A549 (cell line): ENCODE measurements around the gene INHBC. TPM values are rescaled to one million over a fixed set of nuclear protein-coding genes. Genes with fewer than 3 reads are reported as not detected.

Source experiments
- ATAC-seq, 2 experiments: fragments of 200-7000 bp in 1 of 2; fragments of >200 bp in 1 of 2; cut with Nextera tagmentation in 1 of 2; cut with Tn5 transposase in 1 of 2; 3 replicates each; pipeline versions ENCODE4 v1.8.0 to v1.9.1; 2018 to 2020; ENCODE audit warnings: mild to moderate bottlenecking in 1 of 2, moderate library complexity in 1 of 2
- CTCF ChIA-PET: fragments of 300-600 bp; sonication (Branson Sonifier 250); formaldehyde crosslinking; extraction: SDS; loops from one replicate; lab custom pipeline; 2021; ENCODE audit warnings: antibody characterized with exemption, inconsistent platforms; lab: Yijun Ruan, JAX
- POLR2A ChIA-PET: fragments of 350-600 bp; formaldehyde crosslinking; extraction: SDS; loops from one replicate; lab custom pipeline; 2021; ENCODE audit warnings: antibody characterized with exemption, inconsistent platforms; lab: Yijun Ruan, JAX
- DNase-seq, 2 experiments: peaks; one replicate each; pipeline versions ENCODE4 v3.0.0 to v3.0.0-alpha.2; 2011 to 2016; ENCODE audit warnings: low read depth in 1 of 2, low spot score in 1 of 2
- FAIRE-seq: peaks from 2 replicates; lab custom pipeline; 2011; peaks lifted over from hg19 to GRCh38; lab: Jason Lieb, UNC
- H3K27ac ChIP-seq, 2 experiments: fragments of >200 bp; sonication (Bioruptor Twin); formaldehyde crosslinking; 3 replicates each; pipeline ENCODE4 v1.5.1; 2016 to 2017
- H3K4me1 ChIP-seq: fragments of >200 bp; sonication (Bioruptor Twin); formaldehyde crosslinking; 3 replicates; pipeline ENCODE4 v1.6.1; 2016
- H3K4me2 ChIP-seq: fragments of >200 bp; sonication (Bioruptor Twin); formaldehyde crosslinking; 3 replicates; pipeline ENCODE4 v1.6.1; 2016
- H3K4me3 ChIP-seq: fragments of >200 bp; sonication (Bioruptor Twin); formaldehyde crosslinking; 3 replicates; pipeline ENCODE4 v1.5.1; 2016
- H3K9me3 ChIP-seq: fragments of >200 bp; sonication (Bioruptor Twin); formaldehyde crosslinking; 3 replicates; pipeline ENCODE4 v1.6.1; 2016
- BHLHE40 ChIP-seq: IDR thresholded peaks from 2 replicates; pipeline ENCODE4 v1.6.1; 2012; ENCODE audit warnings: low read depth, low read length, inconsistent platforms
- EHMT2 ChIP-seq: fragments of 200-600 bp; sonication (generic); IDR thresholded peaks from 2 replicates; pipeline ENCODE4 v1.6.1; 2016; ENCODE audit warnings: antibody characterized with exemption, low read depth, mild to moderate bottlenecking, moderate library complexity
- EP300 ChIP-seq, 2 experiments: fragments of >200 bp; sonication (Bioruptor Twin); formaldehyde crosslinking; IDR thresholded peaks; 2 replicates in 1 of 2; 3 replicates in 1 of 2; pipeline ENCODE4 v1.6.1; 2016 to 2017
- FOSL2 ChIP-seq, 2 experiments: fragments of 450-650 bp in 1 of 2; fragments of >200 bp in 1 of 2; sonication (Bioruptor Twin) in 1 of 2; formaldehyde crosslinking; IDR thresholded peaks; 2 replicates each; pipeline versions ENCODE4 v1.5.0 to v1.6.1; 2016 to 2020; ENCODE audit warnings: mild to moderate bottlenecking in 1 of 2, moderate library complexity in 1 of 2
- GATA3 ChIP-seq: IDR thresholded peaks from 2 replicates; pipeline ENCODE4 v1.6.1; 2012; ENCODE audit warnings: borderline replicate concordance
- HOXB5 ChIP-seq: fragments of 250-450 bp; sonication (Bioruptor Pico); IDR thresholded peaks from 2 replicates; pipeline ENCODE4 v1.5.0; 2020; ENCODE audit warnings: mild to moderate bottlenecking, moderate library complexity
- MAFK ChIP-seq: fragments of 450-650 bp; IDR thresholded peaks from 2 replicates; pipeline ENCODE4 v1.6.1; 2014; ENCODE audit not compliant: partially characterized antibody
- MYC ChIP-seq: IDR thresholded peaks from 2 replicates; pipeline ENCODE4 v1.6.1; 2012; ENCODE audit warnings: mild to moderate bottlenecking, inconsistent platforms, low read length, improper control_type of control experiment, borderline replicate concordance
- POLR2A ChIP-seq: IDR thresholded peaks from 2 replicates; pipeline ENCODE4 v1.6.1; 2012; ENCODE audit warnings: mild to moderate bottlenecking, low read length
- RFX5 ChIP-seq: fragments of 450-650 bp; IDR thresholded peaks from 2 replicates; pipeline ENCODE4 v1.7.1; 2014; ENCODE audit warnings: antibody characterized with exemption, mild to moderate bottlenecking, moderate library complexity
- RNF2 ChIP-seq: fragments of 200-600 bp; sonication (generic); IDR thresholded peaks from 2 replicates; pipeline ENCODE4 v1.6.1; 2016; ENCODE audit warnings: low read depth, mild to moderate bottlenecking, antibody characterized with exemption, moderate library complexity, borderline replicate concordance
- SMC3 ChIP-seq: fragments of >200 bp; sonication (Bioruptor Twin); formaldehyde crosslinking; IDR thresholded peaks from 3 replicates; pipeline ENCODE4 v1.6.1; 2018; ENCODE audit warnings: inconsistent platforms
- TP53 ChIP-seq: fragments of 250-450 bp; sonication (Bioruptor Pico); IDR thresholded peaks from 2 replicates; pipeline ENCODE4 v1.5.0; 2021; ENCODE audit warnings: mild to moderate bottlenecking, moderate library complexity
- ZC3H11A ChIP-seq: fragments of 450-650 bp; IDR thresholded peaks from 2 replicates; pipeline ENCODE4 v1.6.1; 2014; ENCODE audit warnings: antibody characterized with exemption, mild to moderate bottlenecking
- ZFP36 ChIP-seq: fragments of 450-650 bp; IDR thresholded peaks from 2 replicates; pipeline ENCODE4 v1.6.1; 2014; ENCODE audit warnings: borderline replicate concordance; ENCODE audit not compliant: partially characterized antibody
- ZSCAN20 ChIP-seq: fragments of 250-450 bp; sonication (Bioruptor Pico); IDR thresholded peaks from 2 replicates; pipeline ENCODE4 v1.8.0; 2022; ENCODE audit warnings: mild to moderate bottlenecking, moderate library complexity
- WGBS: methylation state at CpG from one replicate; pipeline ENCODE4 v1.1.6; 2017; ENCODE audit errors: missing lambda C conversion rate; 5-methylcytosine and 5-hydroxymethylcytosine counted together
- polyA plus RNA-seq, 4 experiments: library from polyadenylated mRNA; depleted of rRNA in 3 of 4; stranded (reverse); fragments of >200 nt; fragmentation: RNase III in 1 of 4; extraction: RNeasy Plus Mini Kit Qiagen cat#74134 plus additional on column Dnase treatment in 1 of 4; gene quantifications; 2 replicates in 3 of 4; 3 replicates in 1 of 4; pipeline ENCODE4 v1.2.3, GENCODE V29; 2011 to 2017
- TF ChIP-seq, protein P1 (sequence below): fragments of >200 bp; sonication (Bioruptor Twin); formaldehyde crosslinking; IDR thresholded peaks from 3 replicates; pipeline ENCODE4 v1.6.1; 2016
- TF ChIP-seq, protein P2 (sequence below): fragments of >200 bp; sonication (Bioruptor Twin); formaldehyde crosslinking; IDR thresholded peaks from 3 replicates; pipeline ENCODE4 v1.5.1; 2016
- TF ChIP-seq, protein P3 (sequence below): IDR thresholded peaks from 2 replicates; pipeline ENCODE4 v1.6.1; 2012

The INHBC gene
- polyA plus RNA-seq, 2 of the 4 experiments (the other 2 are of a cell fraction): 0.08 TPM; not detected in 1

DNA sequence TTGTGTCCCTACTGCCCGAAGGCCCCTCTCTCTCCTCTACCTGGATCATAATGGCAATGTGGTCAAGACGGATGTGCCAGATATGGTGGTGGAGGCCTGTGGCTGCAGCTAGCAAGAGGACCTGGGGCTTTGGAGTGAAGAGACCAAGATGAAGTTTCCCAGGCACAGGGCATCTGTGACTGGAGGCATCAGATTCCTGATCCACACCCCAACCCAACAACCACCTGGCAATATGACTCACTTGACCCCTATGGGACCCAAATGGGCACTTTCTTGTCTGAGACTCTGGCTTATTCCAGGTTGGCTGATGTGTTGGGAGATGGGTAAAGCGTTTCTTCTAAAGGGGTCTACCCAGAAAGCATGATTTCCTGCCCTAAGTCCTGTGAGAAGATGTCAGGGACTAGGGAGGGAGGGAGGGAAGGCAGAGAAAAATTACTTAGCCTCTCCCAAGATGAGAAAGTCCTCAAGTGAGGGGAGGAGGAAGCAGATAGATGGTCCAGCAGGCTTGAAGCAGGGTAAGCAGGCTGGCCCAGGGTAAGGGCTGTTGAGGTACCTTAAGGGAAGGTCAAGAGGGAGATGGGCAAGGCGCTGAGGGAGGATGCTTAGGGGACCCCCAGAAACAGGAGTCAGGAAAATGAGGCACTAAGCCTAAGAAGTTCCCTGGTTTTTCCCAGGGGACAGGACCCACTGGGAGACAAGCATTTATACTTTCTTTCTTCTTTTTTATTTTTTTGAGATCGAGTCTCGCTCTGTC lies 22.3 kb downstream of the INHBC start:
- ChIA-PET POLR2A (no interaction called here), CTCF (interaction anchor here (0.7 to 13.4 kb wide), 32 partner anchors 6 to 281 kb away, joined by 3 to 459 read pairs (median 8); partner anchors contain the start of genes ARHGAP9, GLI1, INHBC and MARS1)
- H3K9me3 ChIP-seq: no peaks in the 10 kb centered on the region
- TF ChIP-seq ZFP36 (no peak), GATA3 (no peak), FOSL2 (IDR thresholded peaks at IDR 0.05) (no peak), FOSL2 (CRISPR knock-in tag; IDR thresholded peaks at IDR 0.05) (no peak), POLR2A (no peak), RNF2 (no peak), MYC (no peak), MAFK (no peak), HOXB5 (CRISPR knock-in tag) (no peak), EP300 (IDR thresholded peaks at IDR 0.05) (no peak), ZC3H11A (no peak), BHLHE40 (no peak), SMC3 (no peak), TP53 (CRISPR knock-in tag) (no peak), ZSCAN20 (CRISPR knock-in tag) (no peak), EHMT2 (no peak)
- TF ChIP-seq, protein P1, sequence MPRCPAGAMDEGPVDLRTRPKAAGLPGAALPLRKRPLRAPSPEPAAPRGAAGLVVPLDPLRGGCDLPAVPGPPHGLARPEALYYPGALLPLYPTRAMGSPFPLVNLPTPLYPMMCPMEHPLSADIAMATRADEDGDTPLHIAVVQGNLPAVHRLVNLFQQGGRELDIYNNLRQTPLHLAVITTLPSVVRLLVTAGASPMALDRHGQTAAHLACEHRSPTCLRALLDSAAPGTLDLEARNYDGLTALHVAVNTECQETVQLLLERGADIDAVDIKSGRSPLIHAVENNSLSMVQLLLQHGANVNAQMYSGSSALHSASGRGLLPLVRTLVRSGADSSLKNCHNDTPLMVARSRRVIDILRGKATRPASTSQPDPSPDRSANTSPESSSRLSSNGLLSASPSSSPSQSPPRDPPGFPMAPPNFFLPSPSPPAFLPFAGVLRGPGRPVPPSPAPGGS: no peak
- TF ChIP-seq, protein P2, sequence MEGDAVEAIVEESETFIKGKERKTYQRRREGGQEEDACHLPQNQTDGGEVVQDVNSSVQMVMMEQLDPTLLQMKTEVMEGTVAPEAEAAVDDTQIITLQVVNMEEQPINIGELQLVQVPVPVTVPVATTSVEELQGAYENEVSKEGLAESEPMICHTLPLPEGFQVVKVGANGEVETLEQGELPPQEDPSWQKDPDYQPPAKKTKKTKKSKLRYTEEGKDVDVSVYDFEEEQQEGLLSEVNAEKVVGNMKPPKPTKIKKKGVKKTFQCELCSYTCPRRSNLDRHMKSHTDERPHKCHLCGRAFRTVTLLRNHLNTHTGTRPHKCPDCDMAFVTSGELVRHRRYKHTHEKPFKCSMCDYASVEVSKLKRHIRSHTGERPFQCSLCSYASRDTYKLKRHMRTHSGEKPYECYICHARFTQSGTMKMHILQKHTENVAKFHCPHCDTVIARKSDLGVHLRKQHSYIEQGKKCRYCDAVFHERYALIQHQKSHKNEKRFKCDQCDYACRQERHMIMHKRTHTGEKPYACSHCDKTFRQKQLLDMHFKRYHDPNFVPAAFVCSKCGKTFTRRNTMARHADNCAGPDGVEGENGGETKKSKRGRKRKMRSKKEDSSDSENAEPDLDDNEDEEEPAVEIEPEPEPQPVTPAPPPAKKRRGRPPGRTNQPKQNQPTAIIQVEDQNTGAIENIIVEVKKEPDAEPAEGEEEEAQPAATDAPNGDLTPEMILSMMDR: no peak
- TF ChIP-seq, protein P3, sequence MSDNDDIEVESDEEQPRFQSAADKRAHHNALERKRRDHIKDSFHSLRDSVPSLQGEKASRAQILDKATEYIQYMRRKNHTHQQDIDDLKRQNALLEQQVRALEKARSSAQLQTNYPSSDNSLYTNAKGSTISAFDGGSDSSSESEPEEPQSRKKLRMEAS: no peak
- FAIRE-seq (no peak), ATAC-seq (no peak), DNase-seq (no peak)
- H3K27ac ChIP-seq: peak overlapping the region; percentile 92 to 99
- H3K4me1 ChIP-seq: peaks cover 67% of the 10 kb centered on the region
- H3K4me2 ChIP-seq: peak overlapping the region; percentile 97
- WGBS: 80% methylated on average over 6 of the region's 6 CpGs
- H3K4me3 ChIP-seq: no peak overlapping the region

DNA sequence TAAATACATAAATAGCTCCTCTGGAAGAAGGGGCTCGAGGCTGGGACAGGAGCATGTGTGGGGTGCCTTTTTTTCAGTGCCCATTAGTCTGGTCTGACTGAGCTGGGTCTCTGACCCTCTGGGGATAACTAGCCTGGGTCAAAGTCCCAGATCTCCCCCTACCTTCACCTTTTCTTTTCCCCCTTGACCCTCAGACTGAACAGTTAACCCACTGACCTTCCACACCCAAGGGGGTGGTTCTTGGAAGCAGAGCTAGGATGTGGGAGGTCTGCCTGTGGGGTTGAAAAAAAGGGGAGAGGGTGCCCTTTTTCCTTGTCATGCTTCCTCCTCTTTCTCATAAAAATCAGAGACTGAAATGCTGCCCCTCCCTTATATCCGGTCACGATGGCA lies 24.1 kb downstream of the INHBC start:
- peak overlapping the region; percentile 97 for H3K4me2 ChIP-seq
- TF ChIP-seq RFX5 (no peak), ZSCAN20 (CRISPR knock-in tag) (peak; percentile 23; the same call in 1 of the 2 replicates)
- ATAC-seq (no peak), FAIRE-seq (no peak), DNase-seq (no peak)
- H3K4me1 ChIP-seq: peaks cover 57% of the 10 kb centered on the region
- CTCF ChIA-PET: interaction anchor here (0.5 to 11.1 kb wide), 61 partner anchors 6 to 524 kb away, joined by 3 to 316 read pairs (median 4); partner anchors contain the start of genes AGAP2, ARHGAP9, INHBC and INHBE
- no peaks in the 10 kb centered on the region for H3K9me3 ChIP-seq
- POLR2A ChIA-PET: interaction anchor here (1.0 kb wide), 2 partner anchors 29 to 61 kb away, joined by 3 to 5 read pairs; partner anchors contain the start of gene DDIT3
- H3K27ac ChIP-seq: peak overlapping the region; percentile 92 to 99
- WGBS: 28% methylated on average over 3 of the region's 3 CpGs
- peak overlapping the region; percentile 65 for H3K4me3 ChIP-seq
